Stimulated activated CD8-positive, alpha-beta memory T cell treated with anti-CD3 and anti-CD28 coated beads, Interleukin-4, amount 100 ng/mL, for 4 hours (primary cell): Measurements from ENCODE around the gene OLFML2B.

Experiments
- DNase-seq, 2 donors: peaks; one replicate each; pipeline ENCODE4 v3.0.0-alpha.2; 2020; ENCODE audit warnings: low read depth in 2 of 2, low spot score in 1 of 2

The OLFML2B gene

DNA sequence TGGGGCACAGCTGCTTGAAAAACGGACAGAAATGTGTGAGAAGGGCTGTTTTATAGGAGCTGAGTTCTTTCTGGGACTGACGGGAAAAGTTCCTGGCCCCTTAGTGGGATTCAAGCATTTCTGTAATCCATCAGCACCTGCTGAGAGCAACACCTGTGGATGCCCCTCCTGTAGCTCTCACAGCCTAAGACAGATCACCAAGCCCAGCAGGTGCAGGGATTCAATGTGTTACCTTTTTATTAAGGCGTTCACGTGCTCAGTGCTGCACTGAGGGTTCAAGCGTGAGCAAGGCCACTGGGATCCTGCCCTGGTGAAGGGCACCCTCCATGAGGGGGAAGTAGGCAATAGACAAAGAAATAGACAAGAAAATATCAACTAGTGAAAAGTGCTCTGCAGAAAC lies 14.9 kb downstream of the OLFML2B start:
- DNase-seq: no peak

DNA sequence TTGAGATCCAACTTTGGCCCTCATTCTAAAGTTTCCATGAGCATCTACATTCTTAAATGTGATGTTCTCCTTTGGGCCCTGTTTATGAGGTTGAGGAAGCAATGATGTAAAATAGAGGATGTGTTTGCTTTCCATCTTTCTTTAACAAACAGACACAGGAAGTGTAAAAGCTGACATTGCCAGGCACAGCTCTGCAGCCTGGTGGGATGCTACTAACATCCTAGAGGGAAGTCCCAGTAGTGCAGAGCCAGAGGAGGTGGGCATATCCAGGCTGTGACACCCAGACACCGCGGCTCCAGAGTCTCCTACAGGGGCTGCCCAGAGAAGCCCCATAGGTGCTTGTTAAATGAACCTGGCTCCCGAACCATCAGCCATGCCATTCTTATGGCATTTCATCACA lies 16.2 kb downstream of the OLFML2B start:
- DNase-seq: no peak

DNA sequence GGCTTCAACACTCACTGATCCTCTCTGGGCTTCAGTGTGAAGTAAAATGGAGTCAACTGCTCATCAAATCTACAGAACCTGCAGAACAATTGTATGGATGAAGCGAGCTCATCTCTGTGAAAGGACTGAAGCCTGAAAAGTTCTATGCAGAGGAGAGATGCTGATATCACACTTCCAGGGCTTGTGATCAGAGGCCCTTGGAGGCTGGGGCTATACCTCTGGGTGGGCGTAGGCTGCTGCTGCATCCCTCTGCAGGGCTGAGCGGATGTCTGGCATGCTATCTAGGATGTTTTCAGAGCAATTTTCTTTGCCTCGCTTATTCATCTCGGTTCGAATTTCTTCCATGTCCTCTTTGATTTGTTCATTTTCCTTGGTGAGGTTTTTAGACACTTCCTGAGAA lies 17.6 kb downstream of the OLFML2B start:
- DNase-seq: no peak

DNA sequence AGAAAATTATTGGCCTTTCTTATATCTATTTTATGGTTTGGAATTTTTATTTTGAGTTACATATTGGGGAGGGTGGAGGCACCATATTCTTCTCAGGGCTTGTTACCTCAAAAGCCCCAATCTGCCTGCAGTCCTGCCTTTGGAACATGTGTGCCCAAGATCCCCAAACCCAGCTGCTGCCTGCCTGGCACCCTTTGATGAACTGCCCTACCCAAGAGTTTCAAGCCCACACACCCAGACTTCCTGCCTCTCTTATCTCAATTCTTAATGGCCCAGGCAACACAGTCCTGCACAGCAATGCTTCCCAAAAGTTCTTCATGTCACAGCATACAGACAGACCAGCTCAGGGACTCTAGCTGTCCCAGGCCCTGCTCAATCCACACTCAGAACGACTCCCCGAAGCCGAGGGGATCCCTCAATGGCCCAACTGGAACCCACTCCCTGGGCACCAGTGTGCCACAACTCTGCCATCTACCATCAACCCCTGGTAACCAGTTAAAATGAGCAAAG lies 19.2 kb downstream of the OLFML2B start:
- no peak for DNase-seq

DNA sequence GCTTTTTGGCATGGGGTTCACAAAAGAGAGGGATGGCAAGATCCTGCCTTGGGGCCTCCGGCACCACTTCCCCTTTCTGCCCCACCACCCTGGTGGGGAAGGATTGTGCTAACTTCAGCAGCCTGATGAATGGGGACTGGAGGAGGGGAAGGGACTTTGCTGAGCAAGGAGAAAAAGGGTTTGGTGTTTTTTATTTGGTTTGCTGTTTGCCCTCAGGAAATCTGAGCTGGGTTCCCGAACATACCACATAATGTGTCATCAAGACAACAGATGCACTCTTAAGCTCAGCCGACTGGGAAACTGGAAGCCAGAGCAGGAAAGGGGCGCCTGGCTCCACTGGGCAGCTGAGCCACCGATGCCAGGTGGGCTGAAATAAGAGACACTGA lies 19.8 kb downstream of the OLFML2B start:
- DNase-seq: no peak

DNA sequence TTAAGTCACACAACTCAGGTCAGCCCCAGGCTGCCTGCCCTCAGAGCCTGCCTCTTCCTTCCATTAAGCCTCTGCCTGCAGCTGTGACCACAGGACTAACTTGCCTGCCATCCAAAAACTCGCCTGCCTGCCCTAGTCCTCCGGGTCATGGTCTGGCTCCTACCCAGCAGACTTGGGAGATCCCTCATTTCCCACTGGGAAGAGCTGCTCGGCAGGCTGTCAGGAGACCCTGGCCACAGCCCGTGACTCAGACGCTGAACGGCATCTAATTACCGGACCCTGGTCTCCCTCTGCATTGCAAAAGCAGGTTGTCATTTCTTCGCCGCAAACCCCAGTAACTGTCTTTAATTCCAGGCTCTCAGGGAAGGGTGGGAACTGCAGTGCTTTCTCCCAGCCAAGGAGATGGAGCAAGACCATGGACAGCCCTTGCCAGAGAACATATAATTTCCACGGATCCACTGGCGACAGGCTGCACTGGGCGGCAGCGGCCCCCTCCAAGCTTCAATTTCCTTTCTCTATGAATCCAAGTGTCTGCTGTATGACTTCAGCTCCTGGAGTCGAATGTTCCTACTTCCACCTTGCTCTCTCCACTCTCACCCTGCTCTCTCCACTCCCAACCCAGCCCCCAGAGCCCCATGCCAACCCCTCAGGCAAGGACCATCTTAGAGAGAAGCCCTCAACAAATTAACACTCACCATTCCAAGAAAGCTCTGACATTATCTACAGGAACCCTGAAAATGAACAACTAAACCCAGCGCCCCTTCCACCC lies 20.4 kb downstream of the OLFML2B start:
- DNase-seq: no peak

DNA sequence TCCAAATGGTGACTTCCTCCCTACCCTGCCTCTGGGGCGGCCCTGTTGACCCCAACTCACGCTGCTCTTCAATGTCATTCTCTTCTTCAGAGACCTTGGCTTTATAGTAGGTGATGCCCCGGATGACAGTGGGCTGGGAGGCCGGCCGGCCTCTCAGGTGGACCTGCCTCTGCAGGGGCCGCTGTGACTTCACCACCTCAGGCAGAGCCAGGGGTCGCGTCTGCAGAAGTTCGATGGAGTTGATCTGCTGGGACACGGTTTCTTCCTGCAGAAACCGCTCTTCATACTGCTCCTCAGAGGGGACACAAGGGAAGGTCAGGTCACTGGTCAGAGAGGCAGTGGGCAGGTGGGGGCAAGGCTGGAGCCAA lies 23.6 kb downstream of the OLFML2B start:
- no peak for DNase-seq

DNA sequence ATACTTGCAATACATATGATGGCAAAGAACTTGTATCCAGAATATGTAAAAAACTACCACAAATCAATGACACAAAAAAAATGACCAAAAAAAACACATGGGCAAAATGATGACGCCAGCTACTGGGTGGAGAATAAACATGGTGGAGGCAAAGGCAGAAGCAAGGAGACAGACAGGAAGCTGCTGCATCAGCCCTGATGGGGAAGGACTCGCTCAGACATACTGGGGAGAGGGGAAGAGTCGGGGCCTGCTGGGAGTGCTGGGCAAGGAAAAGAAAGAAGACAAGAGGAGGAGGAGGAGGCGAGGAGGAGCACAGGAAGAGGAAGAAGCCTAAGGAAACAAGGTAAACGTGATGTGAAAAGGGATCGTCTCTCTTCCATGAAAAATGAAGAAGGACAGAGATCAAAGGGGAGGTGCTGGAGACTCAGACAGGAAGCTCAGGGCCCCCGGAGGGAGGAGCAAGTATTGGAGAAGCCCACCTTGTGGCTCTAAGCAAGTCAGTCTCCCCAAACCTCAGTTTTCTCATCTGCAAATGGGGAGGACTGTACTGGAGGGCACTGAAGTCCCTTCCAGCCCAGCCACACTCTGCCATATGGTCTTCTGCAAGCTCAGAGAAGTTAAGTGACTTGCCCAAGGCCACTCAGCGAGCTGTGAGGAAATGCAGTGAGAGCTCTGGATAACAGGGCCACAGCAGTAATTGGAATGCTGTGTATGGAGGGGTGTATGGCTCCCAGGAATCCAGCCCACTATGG lies 24.2 kb downstream of the OLFML2B start:
- no peak for DNase-seq

DNA sequence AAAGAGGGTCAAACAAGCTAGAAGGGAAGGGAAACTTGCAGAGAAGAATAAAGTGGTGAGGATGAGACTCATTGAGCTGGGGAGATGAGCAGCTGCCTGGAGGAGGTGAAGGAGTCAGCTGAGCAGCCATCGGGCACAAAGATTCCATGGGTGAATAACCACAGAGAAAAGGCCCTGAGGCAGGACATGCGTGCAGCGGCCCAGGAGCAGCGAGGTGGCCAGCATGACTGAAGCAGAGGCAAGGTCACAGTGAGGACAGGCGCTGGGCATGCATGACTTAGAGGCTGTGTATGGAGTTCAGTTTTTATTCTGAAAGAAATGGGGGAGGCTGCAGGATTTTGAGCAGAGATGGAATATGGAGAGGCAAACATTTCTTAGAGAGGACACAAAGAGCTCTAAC lies 24.9 kb downstream of the OLFML2B start:
- DNase-seq: no peak

DNA sequence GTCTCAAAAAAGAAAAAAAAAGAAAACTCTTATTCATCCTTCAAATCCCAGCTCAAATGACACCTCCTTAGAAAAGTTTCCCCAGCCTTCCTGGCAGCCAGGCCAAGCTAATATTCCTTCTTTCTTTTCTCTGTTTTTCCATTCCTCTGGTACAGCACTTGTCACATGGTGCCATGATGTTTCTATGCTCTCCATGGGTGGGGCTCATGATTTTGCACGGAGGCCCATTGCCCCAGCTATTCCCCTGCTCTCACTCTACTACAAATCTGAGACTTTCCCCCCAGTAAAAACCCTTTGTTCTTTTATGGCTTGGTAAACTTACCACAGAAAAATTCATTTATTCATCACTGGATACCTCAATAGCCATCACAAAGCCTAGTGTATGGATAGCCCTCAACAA lies 26.5 kb downstream of the OLFML2B start:
- no peak for DNase-seq

DNA sequence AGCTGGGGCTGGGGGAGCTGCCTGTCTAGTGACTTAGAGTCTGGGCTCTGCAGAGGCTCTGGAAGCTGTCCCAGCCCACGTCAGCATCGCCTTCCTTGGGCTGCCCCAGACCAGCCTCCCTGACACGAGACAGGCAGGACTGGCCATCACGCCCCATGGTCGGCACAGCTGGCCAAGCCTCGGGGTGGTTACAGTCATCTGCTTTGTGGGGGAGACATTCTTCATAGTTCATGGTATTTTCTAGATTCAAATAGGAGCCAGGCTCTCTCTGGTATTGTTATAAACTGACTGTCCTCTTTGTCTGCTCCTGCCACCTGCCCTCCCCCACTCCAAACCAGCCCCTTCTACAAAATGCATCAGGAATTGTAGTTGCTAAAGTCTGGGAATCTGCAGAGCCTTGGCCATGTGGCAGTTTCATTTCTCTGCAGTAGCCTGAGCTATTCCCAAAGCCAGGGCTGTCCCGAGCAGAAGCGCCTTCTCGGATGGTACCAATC lies 29.4 kb downstream of the OLFML2B start:
- DNase-seq: no peak

DNA sequence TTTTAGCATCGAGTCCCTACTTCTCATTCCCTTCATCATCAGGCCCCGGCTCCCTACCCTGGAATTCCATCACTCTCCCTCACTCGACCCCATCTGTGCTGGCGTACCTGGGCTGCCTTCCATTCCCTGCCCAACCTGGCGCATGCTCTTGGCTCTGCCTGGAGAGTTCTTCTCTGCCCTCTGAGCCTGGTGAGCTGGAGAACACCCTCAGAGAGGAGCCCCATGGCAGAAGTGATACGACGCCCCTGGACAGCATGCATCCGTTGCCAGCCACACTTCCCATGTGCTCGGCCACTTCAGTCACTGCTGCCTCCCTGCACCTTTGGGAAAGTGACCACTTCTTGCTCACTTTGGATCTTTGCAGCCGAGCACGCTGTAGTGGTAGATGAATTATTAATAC lies 30.1 kb downstream of the OLFML2B start:
- DNase-seq: no peak

DNA sequence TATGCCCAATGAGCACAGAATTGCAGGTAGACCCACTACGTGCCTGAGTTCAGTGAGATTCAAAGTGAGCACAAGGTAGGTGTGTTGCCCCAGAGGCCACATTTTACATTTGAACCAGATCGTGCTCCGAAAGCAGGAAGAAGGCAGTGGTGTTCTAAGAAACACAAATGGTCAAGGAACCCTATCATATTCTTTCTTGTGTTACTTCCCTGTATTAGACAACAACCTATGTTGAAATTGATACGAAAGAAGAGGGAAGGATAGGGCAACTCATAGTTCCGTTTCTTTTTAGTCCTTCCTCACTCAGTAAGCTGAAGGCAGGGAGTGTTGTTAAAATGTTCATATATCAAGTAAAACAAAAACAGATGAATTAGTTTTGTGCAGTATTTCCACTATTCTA lies 33.9 kb downstream of the OLFML2B start:
- no peak for DNase-seq

DNA sequence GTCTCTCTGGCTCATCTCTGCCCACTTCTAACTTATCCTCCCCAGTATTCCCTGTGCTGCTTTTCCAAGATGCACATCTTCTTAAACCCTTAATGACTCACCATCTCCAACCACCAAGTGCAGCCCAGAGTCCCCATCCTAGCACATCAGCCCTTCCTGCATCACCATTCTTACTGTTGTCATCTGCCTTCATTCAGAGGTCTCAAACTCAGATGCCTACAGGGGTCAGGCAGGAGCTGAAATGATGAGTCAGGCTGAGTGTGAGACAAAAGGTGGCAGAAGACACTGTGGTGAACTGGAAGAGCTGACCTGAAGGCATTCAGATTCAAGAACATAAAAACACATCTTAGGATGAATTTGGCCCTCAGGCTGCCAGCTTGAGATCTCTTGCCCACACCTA lies 34.6 kb downstream of the OLFML2B start:
- DNase-seq: no peak

DNA sequence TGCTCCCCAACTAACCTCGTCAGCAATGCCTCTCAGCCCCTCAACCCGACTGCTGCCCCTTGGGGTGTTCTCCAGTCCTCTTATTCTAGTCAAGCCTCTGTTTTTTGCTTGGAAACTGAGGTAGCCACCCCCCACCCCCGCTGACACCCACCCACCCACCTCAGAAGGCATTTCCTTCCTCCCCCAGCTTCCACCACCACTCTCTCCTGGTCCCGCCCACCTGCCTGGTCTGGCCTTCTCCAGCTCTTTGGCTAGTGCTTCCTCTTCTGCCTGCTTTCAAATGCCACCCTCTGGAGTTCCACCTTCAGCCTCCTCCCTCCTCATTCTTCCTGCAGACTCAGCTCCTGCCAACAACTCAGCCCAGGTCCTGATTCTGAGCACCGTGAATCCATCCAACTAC lies 35.3 kb downstream of the OLFML2B start:
- DNase-seq: no peak

DNA sequence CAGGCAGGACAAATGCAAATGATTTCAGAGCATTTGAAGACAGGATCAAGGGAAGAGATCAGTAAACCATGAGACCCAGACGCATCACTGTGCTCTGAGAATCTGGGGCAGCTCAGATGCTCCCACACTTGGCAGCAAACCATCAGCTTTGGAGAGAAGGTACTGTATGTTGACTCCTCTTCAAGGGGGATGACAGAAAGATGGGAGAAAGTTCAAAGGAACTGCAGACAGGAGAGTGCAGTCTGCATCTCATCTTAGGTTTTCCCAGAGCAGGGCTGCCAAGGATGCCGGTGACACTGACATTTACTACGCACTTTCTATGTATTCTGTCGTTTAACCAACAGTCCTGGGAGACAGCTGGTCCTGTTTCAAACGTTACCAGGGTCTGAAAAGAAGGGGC lies 35.8 kb downstream of the OLFML2B start:
- DNase-seq: no peak

DNA sequence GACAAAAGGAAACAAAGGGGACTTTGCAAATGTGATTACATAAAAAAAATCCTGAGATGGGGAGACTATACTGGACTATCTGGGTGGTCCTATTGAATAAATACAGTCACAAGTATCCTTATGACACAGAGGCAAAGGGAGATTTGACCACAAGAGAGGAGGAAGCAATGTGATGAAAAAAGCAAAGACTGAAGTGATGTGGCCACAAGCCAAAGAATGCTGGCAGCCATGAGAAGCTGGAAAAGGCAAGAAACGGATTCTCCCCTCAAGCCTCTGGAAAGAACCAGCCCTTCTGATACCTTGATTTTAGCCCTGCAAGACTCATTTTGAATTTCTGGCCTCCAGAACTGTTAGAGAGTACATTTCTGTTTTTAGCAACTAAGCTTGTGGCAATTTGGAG lies 36.4 kb downstream of the OLFML2B start:
- DNase-seq: no peak

DNA sequence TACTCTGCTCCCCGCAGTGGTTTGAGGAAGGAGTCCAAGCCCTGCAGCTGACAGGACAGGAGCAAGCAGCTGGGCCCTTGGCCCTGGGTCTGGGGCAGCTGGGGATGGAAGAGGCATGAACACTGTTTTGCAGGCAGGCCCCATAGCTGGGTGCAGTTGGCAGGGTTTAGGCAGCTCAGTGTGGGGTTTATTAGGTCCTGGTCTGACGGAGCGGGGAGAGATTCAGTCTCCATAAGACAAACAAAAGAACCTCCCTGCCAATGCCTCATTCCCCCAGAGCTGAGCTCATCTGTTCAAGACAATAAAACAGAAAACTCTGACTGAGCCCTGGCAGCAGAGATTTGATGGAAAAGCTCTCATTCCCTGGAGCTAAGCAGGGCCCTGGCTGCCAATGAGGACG lies 37.3 kb downstream of the OLFML2B start:
- DNase-seq: no peak

DNA sequence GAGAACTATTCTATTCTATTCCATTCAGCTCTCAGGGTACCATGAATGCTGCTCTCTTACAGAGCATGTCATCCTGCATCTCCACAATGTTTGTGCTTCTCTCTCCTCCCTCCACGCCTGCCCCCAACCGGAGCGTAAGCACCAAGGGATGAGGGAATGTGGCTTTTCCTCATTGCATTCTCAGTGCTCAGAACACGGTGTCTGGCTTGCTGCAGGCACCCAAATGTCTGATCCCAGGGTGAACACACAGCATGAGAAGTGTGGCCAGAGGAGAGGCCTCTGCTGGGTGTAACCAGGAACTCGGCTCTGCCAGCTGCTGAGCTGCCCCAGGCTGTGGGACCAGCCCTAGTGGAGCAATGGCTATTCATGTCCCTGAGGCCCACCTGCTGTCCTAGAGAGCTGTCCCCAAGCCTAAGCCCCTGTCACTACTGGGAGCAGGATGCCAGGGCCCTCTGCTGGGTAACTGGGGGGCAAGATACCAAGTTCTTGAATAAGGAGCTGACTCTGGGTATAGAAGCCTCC lies 38.3 kb downstream of the OLFML2B start:
- no peak for DNase-seq

DNA sequence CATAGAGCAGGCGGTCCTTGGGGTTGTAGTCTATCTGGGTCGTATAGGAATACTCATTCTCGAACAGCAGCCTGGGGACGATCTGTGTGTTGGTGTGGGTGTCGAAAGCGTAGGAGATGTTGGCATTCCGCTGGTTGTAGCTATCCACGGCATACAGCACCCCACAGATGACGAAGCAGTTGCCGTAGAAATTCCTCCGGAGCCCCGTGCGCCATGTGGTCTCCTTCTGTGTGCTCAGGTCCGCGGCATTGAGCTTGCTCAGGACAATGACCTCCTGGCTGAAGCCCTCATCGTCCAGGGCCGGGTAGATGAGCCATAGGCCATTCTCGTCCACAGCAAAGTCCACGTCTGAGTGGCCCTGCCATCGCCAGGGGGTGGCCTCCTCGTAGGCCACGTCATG lies 39.9 kb downstream of the OLFML2B start:
- no peak for DNase-seq

DNA sequence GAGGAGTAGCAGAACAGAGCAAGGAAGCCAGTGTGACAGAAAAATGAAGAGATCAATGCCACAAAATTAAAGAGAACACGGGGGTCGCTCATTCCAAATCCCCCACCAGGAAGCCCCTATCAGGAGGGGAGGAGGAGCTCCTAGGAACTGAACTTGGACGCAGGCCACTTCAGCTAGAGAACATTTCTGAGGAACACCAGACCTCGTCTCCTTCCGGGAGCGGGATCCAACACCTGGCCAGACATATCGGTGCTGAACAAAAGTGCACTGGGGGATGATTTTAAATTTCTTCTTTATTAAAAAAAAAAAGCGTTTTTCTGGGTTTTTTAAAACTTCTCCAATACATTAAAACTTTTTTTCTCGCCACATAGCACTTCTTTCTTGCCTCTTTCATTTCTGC lies 40.8 kb downstream of the OLFML2B start:
- no peak for DNase-seq

DNA sequence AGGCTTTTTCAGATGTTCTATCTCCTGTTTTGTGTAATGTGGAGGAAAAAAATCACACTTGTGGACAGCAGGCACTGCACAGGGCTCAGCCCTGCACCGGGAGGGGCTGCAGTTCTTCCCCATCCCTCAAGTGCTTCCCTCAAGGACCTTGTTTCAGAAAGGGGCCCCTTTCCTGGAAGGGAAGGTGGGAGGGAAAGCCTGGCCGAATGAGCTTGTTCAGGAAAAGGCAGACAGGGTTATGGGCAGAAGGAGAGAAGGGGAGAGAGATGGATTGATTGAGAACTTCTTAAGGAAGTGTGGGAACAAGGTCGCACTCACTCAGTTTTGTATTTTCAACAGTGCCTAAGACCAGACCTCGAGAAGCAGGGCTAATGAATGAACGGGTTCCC lies 41.2 kb downstream of the OLFML2B start:
- no peak for DNase-seq
